Liver (tissue), 3 donors: Measurements from ENCODE around the gene PREX1.

Source experiments
- EGR1 ChIP-seq, 2 donors: IDR thresholded peaks; 2 replicates each; pipeline ENCODE4 v1.6.1; 2016 to 2018; ENCODE audit warnings: antibody characterized with exemption in 2 of 2, low read depth in 2 of 2
- GABPA ChIP-seq, 2 donors: IDR thresholded peaks in 1 of 2; conservative IDR thresholded peaks in 1 of 2; 2 replicates each; pipeline ENCODE4 v1.6.1; 2016; ENCODE audit warnings: antibody characterized with exemption in 2 of 2, mild to moderate bottlenecking in 1 of 2, moderate library complexity in 1 of 2
- JUND ChIP-seq, 2 donors: IDR thresholded peaks; 2 replicates each; pipeline ENCODE4 v1.6.1; 2016; ENCODE audit warnings: antibody characterized with exemption in 2 of 2
- RAD21 ChIP-seq, 2 donors: IDR thresholded peaks; 2 replicates each; pipeline ENCODE4 v1.6.1; 2016; ENCODE audit warnings: antibody characterized with exemption in 2 of 2, mild to moderate bottlenecking in 2 of 2
- RXRA ChIP-seq, 2 donors: IDR thresholded peaks; 2 replicates each; pipeline ENCODE4 v1.6.1; 2017 to 2018; ENCODE audit warnings: antibody characterized with exemption in 2 of 2, mild to moderate bottlenecking in 1 of 2
- SP1 ChIP-seq: IDR thresholded peaks from 2 replicates; pipeline ENCODE4 v1.6.1; 2018; ENCODE audit warnings: antibody characterized with exemption, mild to moderate bottlenecking
- TAF1 ChIP-seq: conservative IDR thresholded peaks from 2 replicates; pipeline ENCODE4 v1.6.1; 2016; ENCODE audit warnings: antibody characterized with exemption, mild to moderate bottlenecking
- YY1 ChIP-seq: IDR thresholded peaks from 2 replicates; pipeline ENCODE4 v1.6.1; 2016; ENCODE audit warnings: antibody characterized with exemption, mild to moderate bottlenecking
- TF ChIP-seq, protein P1 (sequence below): fragments of 150-350 bp; IDR thresholded peaks from 2 replicates; pipeline ENCODE4 v1.5.1; 2017; ENCODE audit warnings: improper control_type of control experiment, low read depth, low read length; ENCODE audit not compliant: missing input control
- TF ChIP-seq, protein P2 (sequence below): IDR thresholded peaks from 2 replicates; pipeline ENCODE4 v1.6.1; 2016; ENCODE audit warnings: antibody characterized with exemption
- TF ChIP-seq, protein P3 (sequence below): IDR thresholded peaks from 2 replicates; pipeline ENCODE4 v1.6.1; 2016; ENCODE audit warnings: antibody characterized with exemption
- TF ChIP-seq, protein P4 (sequence below): IDR thresholded peaks from 2 replicates; pipeline ENCODE4 v1.6.1; 2016; ENCODE audit warnings: antibody characterized with exemption, mild to moderate bottlenecking
- donor health status: healthy.
- donor health status: healthy.

DNA sequence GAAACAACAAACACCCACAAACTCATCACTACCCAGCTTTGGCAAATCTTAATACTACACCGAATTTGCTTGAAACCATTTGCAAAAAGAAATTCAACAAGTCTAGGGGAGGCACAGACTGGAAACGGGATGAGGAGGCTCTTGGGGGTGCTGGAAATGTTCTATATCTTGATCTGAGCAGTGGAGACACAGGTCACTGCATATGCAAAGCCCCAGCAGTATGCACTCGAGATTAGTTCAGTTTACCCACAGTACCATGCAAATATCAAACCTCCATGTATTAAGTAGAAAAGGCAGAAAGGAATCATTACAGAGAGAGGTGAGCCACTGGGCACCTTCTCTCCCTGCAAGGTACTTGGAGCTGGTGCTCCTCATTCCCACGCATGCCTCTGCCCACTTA is 75.9 kb downstream of the PREX1 start:
- TF ChIP-seq, protein P1, sequence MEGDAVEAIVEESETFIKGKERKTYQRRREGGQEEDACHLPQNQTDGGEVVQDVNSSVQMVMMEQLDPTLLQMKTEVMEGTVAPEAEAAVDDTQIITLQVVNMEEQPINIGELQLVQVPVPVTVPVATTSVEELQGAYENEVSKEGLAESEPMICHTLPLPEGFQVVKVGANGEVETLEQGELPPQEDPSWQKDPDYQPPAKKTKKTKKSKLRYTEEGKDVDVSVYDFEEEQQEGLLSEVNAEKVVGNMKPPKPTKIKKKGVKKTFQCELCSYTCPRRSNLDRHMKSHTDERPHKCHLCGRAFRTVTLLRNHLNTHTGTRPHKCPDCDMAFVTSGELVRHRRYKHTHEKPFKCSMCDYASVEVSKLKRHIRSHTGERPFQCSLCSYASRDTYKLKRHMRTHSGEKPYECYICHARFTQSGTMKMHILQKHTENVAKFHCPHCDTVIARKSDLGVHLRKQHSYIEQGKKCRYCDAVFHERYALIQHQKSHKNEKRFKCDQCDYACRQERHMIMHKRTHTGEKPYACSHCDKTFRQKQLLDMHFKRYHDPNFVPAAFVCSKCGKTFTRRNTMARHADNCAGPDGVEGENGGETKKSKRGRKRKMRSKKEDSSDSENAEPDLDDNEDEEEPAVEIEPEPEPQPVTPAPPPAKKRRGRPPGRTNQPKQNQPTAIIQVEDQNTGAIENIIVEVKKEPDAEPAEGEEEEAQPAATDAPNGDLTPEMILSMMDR, result no peak
- no peak for TF ChIP-seq RXRA (IDR thresholded peaks at IDR 0.05)
- no peak for TF ChIP-seq YY1
- TF ChIP-seq JUND (IDR thresholded peaks at IDR 0.05), result no peak
- TF ChIP-seq, protein P2, sequence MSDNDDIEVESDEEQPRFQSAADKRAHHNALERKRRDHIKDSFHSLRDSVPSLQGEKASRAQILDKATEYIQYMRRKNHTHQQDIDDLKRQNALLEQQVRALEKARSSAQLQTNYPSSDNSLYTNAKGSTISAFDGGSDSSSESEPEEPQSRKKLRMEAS, result no peak
- no peak for TF ChIP-seq RAD21 (IDR thresholded peaks at IDR 0.05)
- TF ChIP-seq, protein P3, sequence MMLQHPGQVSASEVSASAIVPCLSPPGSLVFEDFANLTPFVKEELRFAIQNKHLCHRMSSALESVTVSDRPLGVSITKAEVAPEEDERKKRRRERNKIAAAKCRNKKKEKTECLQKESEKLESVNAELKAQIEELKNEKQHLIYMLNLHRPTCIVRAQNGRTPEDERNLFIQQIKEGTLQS, result no peak
- TF ChIP-seq TAF1, result no peak
- TF ChIP-seq, protein P4, sequence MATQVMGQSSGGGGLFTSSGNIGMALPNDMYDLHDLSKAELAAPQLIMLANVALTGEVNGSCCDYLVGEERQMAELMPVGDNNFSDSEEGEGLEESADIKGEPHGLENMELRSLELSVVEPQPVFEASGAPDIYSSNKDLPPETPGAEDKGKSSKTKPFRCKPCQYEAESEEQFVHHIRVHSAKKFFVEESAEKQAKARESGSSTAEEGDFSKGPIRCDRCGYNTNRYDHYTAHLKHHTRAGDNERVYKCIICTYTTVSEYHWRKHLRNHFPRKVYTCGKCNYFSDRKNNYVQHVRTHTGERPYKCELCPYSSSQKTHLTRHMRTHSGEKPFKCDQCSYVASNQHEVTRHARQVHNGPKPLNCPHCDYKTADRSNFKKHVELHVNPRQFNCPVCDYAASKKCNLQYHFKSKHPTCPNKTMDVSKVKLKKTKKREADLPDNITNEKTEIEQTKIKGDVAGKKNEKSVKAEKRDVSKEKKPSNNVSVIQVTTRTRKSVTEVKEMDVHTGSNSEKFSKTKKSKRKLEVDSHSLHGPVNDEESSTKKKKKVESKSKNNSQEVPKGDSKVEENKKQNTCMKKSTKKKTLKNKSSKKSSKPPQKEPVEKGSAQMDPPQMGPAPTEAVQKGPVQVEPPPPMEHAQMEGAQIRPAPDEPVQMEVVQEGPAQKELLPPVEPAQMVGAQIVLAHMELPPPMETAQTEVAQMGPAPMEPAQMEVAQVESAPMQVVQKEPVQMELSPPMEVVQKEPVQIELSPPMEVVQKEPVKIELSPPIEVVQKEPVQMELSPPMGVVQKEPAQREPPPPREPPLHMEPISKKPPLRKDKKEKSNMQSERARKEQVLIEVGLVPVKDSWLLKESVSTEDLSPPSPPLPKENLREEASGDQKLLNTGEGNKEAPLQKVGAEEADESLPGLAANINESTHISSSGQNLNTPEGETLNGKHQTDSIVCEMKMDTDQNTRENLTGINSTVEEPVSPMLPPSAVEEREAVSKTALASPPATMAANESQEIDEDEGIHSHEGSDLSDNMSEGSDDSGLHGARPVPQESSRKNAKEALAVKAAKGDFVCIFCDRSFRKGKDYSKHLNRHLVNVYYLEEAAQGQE, result no peak
- TF ChIP-seq GABPA (IDR thresholded peaks at IDR 0.05 in 1 of 2, conservative IDR thresholded peaks at IDR 0.05 in 1 of 2), result no peak
- TF ChIP-seq EGR1 (IDR thresholded peaks at IDR 0.05; ENCODE audit: low read depth in 2 of 2), result no peak
- TF ChIP-seq SP1, result no peak
